NT2/D1 (cell line): Measurements from ENCODE around the gene HOXB4.

Experiments used
- DNase-seq: peaks from one replicate; pipeline ENCODE4 v3.0.0-alpha.2; 2011; ENCODE audit warnings: low read depth, low spot score
- H3K27me3 ChIP-seq: 2 replicates; pipeline ENCODE4 v1.6.0; 2011; ENCODE audit warnings: mild to moderate bottlenecking; ENCODE audit not compliant: insufficient read length, insufficient read depth
- H3K36me3 ChIP-seq: 2 replicates; pipeline ENCODE4 v1.6.1; 2011; ENCODE audit warnings: mild to moderate bottlenecking, low read length, mixed read lengths; ENCODE audit not compliant: insufficient read depth, insufficient read length
- H3K4me1 ChIP-seq: 2 replicates; pipeline ENCODE4 v1.5.1; 2011; ENCODE audit not compliant: insufficient read depth, insufficient read length
- H3K4me3 ChIP-seq: 2 replicates; pipeline ENCODE4 v1.5.1; 2011; ENCODE audit warnings: low read depth; ENCODE audit not compliant: insufficient read length
- H3K9ac ChIP-seq: 2 replicates; pipeline ENCODE4 v1.6.0; 2011; ENCODE audit warnings: low read depth; ENCODE audit not compliant: insufficient read length
- H3K9me3 ChIP-seq: 2 replicates; pipeline ENCODE4 v1.5.1; 2011; ENCODE audit warnings: mild to moderate bottlenecking, low read length; ENCODE audit not compliant: insufficient read depth
- SUZ12 ChIP-seq: IDR thresholded peaks from 2 replicates; pipeline ENCODE4 v1.6.1; 2011; ENCODE audit not compliant: insufficient read length, insufficient read depth; ENCODE audit errors: extremely low read depth
- YY1 ChIP-seq: IDR thresholded peaks from 2 replicates; pipeline ENCODE4 v1.6.1; 2011; ENCODE audit not compliant: insufficient read length, insufficient read depth
- ZNF274 ChIP-seq: IDR thresholded peaks from 2 replicates; pipeline ENCODE4 v1.6.1; 2011; ENCODE audit warnings: mild to moderate bottlenecking, low read depth, low read length

The HOXB4 gene

GRCh38 chr17:48609033-48609432, 30.9 kb upstream of the HOXB4 start:
- no peak for TF ChIP-seq SUZ12
- TF ChIP-seq YY1: no peak
- TF ChIP-seq ZNF274: no peak
- Histone ChIP-seq H3K9ac (no peak overlapping the region), H3K4me1 (peaks cover 7% of the 10 kb centered on the region), H3K9me3 (no peaks in the 10 kb centered on the region), H3K4me3 (no peak overlapping the region), H3K36me3 (no peaks in the 10 kb centered on the region), H3K27me3 (peaks cover 98% of the 10 kb centered on the region)
- no peak for DNase-seq

DNA sequence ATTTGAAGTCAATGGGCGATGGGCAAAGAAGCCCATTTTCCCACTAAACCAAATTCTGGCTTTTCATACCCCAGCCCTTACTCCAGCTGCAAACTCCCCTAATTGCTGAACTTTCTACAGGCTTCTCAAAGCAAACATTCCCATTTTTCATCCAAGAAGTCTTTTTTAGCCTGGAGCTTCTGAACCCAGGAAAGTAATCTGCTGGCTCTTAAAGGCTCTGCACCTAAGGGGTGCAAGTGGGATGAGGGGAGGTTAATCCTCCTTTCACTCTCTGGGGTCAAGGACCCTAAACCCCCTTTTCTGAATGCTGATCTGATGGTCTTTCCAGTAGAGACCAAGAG, 30.3 kb upstream of the HOXB4 start:
- Histone ChIP-seq H3K4me1 (peaks cover 12% of the 10 kb centered on the region), H3K9ac (no peak overlapping the region), H3K36me3 (no peaks in the 10 kb centered on the region), H3K27me3 (peaks cover 98% of the 10 kb centered on the region), H3K4me3 (no peak overlapping the region), H3K9me3 (no peaks in the 10 kb centered on the region)
- no peak for TF ChIP-seq YY1
- no peak for TF ChIP-seq ZNF274
- no peak for TF ChIP-seq SUZ12
- DNase-seq: no peak

GRCh38 chr17:48606892-48607614, 28.9 kb upstream of the HOXB4 start:
- Histone ChIP-seq H3K4me1 (peaks cover 12% of the 10 kb centered on the region), H3K36me3 (no peaks in the 10 kb centered on the region), H3K4me3 (no peak overlapping the region), H3K9me3 (no peaks in the 10 kb centered on the region), H3K27me3 (peaks cover 99% of the 10 kb centered on the region), H3K9ac (no peak overlapping the region)
- no peak for TF ChIP-seq ZNF274
- no peak for TF ChIP-seq YY1
- no peak for TF ChIP-seq SUZ12
- DNase-seq: no peak

DNA sequence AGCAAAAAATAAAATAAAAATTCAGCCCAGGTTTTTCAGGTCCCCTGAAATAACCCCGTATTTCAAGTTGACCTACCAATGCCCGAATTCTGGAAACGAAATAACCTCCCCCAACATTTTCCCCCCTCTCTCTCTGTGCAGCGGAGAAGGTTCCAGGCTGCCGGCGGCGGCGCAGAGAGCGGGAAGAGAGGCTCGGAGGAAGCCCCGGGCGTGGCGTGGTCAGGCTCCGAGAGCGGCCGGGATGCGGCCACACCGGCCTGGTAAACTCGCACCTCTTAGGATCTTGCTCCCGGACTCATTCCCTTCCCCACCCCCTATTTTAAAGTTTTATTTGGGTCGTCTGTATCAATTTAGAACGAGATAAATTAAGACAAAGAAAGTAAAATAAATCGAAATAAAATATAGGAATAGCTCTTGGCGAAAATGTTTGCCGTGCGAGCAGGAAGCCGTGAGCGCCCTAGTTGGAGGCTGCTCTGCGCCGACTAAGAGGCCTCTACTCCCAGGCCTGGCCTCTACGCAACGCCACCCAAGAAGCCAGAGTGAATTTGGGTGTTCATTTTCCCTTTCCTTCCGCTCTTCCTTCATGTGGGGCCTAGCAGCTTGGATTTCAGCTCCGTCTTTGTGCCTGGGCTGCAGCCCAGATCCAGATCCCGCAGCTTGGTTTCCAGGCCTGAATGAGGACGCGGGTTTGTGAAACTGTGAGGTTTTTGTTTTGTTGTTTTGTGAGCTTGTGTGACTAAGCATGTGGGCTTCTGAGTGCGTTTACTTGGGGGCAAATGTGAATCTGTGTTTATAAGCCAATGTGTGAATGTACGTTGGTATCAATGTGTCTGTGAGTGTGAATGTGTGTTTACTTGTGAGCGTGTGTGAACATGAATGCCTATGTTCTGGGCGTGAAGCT, 28.1 kb upstream of the HOXB4 start:
- H3K36me3 ChIP-seq: no peaks in the 10 kb centered on the region
- DNase-seq: no peak

GRCh38 chr17:48605409-48605919, 27.3 kb upstream of the HOXB4 start:
- Histone ChIP-seq H3K4me3 (no peak overlapping the region), H3K4me1 (peaks cover 6% of the 10 kb centered on the region), H3K27me3 (peaks cover 99% of the 10 kb centered on the region), H3K36me3 (no peaks in the 10 kb centered on the region), H3K9me3 (no peaks in the 10 kb centered on the region), H3K9ac (no peak overlapping the region)
- DNase-seq: no peak
- no peak for TF ChIP-seq YY1
- no peak for TF ChIP-seq SUZ12
- TF ChIP-seq ZNF274: no peak

More for the DNA sequence above, 28.1 kb upstream of the HOXB4 start:
- H3K4me1 ChIP-seq: peaks cover 6% of the 10 kb centered on the region
- H3K9me3 ChIP-seq: no peaks in the 10 kb centered on the region
- no peak overlapping the region for H3K9ac ChIP-seq
- no peak for TF ChIP-seq ZNF274
- TF ChIP-seq SUZ12: no peak
- no peak for TF ChIP-seq YY1
- H3K4me3 ChIP-seq: no peak overlapping the region
- H3K27me3 ChIP-seq: peaks cover 99% of the 10 kb centered on the region

DNA sequence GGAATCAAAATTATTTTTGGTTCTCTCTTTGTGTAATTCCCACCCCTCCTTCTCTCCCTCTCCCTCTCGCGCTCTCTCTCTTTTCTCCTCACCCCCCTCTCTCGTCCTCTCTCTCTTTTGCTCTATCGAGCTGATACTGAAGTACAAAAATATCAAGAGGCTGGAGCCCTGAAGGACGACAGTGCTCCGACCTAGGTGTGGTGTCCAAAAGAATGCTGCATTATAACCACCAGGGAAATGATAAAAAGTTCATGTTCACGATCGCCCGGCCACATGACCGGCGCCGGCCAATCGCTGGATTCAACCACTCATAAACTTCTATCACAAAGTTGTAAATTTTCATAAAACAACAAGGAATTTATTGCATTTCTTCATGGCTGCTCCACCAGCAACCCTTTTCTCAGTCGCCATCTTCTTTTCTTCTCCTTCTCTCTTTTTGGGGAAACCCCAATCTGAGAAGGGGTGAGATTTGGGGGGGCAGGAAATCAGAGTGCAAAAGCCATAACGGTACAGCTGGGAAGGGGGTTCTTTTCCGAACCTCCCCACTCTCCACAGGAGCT, 26.7 kb upstream of the HOXB4 start, which contains the start of gene HOXB6:
HOXB6 (minus strand) TSS at position 217 of the 560 bp plus-strand sequence. CDS start 6,836 bp downstream, outside the sequence.
- Histone ChIP-seq H3K4me3 (no peak within 1 kb of the TSS), H3K27me3 (peaks cover 99% of the 10 kb centered on the region), H3K4me1 (peaks cover 6% of the 10 kb centered on the region), H3K9me3 (no peaks in the 10 kb centered on the region), H3K36me3 (no peaks in the 10 kb centered on the region), H3K9ac (no peak within 1 kb of the TSS)
- TF ChIP-seq YY1: no peak
- peak; percentile 35 for TF ChIP-seq SUZ12
- DNase-seq: no peak
